Subcutaneous adipose tissue (tissue), 4 donors: Measurements from ENCODE around the gene PSMC3. TPM values are rescaled to one million over a fixed set of nuclear protein-coding genes. Genes with fewer than 3 reads are reported as not detected.

ENCODE experiments used
- CTCF ChIP-seq: fragments of 450-650 bp; IDR thresholded peaks from one replicate; pipeline ENCODE4 v1.5.1; 2016; ENCODE audit warnings: low read depth, mild to moderate bottlenecking, control low read depth, antibody characterized with exemption, moderate library complexity
- total RNA-seq, 4 donors: library from RNA; depleted of rRNA; stranded (reverse); fragments of >200 nt; gene quantifications; one replicate each; pipeline ENCODE4 v1.1.0, GENCODE V29; 2016

The PSMC3 gene
- total RNA-seq, 4 donors from 2014 or later: 67.3 to 156 (median 102) TPM

GRCh38 chr11:47376525-47377371, 49.5 kb downstream of the PSMC3 start:
- TF ChIP-seq CTCF: no peak

- TF ChIP-seq CTCF: no peak
Observed at GRCh38 chr11:47376107-47376524, 50.1 kb downstream of the PSMC3 start.

- no peak for TF ChIP-seq CTCF
Observed at GRCh38 chr11:47375546-47376085, 50.6 kb downstream of the PSMC3 start.

GRCh38 chr11:47375020-47375419, 51.2 kb downstream of the PSMC3 start:
- no peak for TF ChIP-seq CTCF

- no peak for TF ChIP-seq CTCF
Observed at GRCh38 chr11:47374720-47375019, 51.6 kb downstream of the PSMC3 start.

- TF ChIP-seq CTCF: no peak
Observed at GRCh38 chr11:47373876-47374719, 52.1 kb downstream of the PSMC3 start.

- no peak for TF ChIP-seq CTCF
Observed at GRCh38 chr11:47372422-47372821, 53.8 kb downstream of the PSMC3 start.
